Immature natural killer cell (primary cell): ENCODE measurements around the gene KIF20B. TPM values are rescaled to one million over a fixed set of nuclear protein-coding genes. Genes with fewer than 3 reads are reported as not detected.
A peak's percentile ranks its signal among the peaks of the same experiment; 100 is the strongest.

Experiments
- DNase-seq, 3 donors: peaks; one replicate each; pipeline ENCODE4 v3.0.0; 2022; ENCODE audit warnings: mixed read lengths in 1 of 3
- H3K27ac Mint-ChIP-seq, 6 donors: one replicate each; pipeline ENCODE4 v1.8.0; 2020; ENCODE audit warnings: mixed read lengths in 6 of 6, mild to moderate bottlenecking in 5 of 6, inconsistent platforms in 4 of 6, moderate library complexity in 3 of 6
- H3K27me3 Mint-ChIP-seq, 3 donors: one replicate each; pipeline ENCODE4 v1.8.0; 2020 to 2021; ENCODE audit warnings: low read depth in 3 of 3, mild to moderate bottlenecking in 3 of 3, mixed read lengths in 3 of 3, moderate library complexity in 3 of 3, inconsistent platforms in 1 of 3
- H3K36me3 Mint-ChIP-seq, 3 donors: one replicate each; pipeline ENCODE4 v1.8.0; 2020; ENCODE audit warnings: mixed read lengths in 3 of 3, inconsistent platforms in 2 of 3, mild to moderate bottlenecking in 2 of 3
- H3K4me1 Mint-ChIP-seq, 2 donors: one replicate each; pipeline ENCODE4 v1.8.0; 2020; ENCODE audit warnings: inconsistent platforms in 2 of 2, mild to moderate bottlenecking in 2 of 2, mixed read lengths in 2 of 2, moderate library complexity in 1 of 2
- H3K4me3 Mint-ChIP-seq, 5 donors: one replicate each; pipeline ENCODE4 v1.8.0; 2020; ENCODE audit warnings: mild to moderate bottlenecking in 5 of 5, mixed read lengths in 5 of 5, inconsistent platforms in 3 of 5, moderate library complexity in 3 of 5
- H3K9me3 Mint-ChIP-seq, 6 donors: one replicate each; pipeline ENCODE4 v1.8.0; 2020; ENCODE audit warnings: mild to moderate bottlenecking in 6 of 6, mixed read lengths in 6 of 6, inconsistent platforms in 4 of 6, moderate library complexity in 3 of 6
- polyA plus RNA-seq, 3 donors: library from polyadenylated mRNA; unstranded; fragments of 300-500 nt; fragmentation: Illumina TruSeq; gene quantifications; one replicate each; pipeline ENCODE4 v1.2.3, GENCODE V29; 2021

KIF20B gene
- polyA plus RNA-seq, 3 donors from 2014 or later, result 6.1 to 17.0 (median 8.6) TPM

- H3K4me3 Mint-ChIP-seq, result peak overlapping the region; percentile 96 to 100 (median 96)
- H3K9me3 Mint-ChIP-seq, result no peaks in the 10 kb centered on the region
These were observed 508 bp upstream of the KIF20B start for GRCh38 chr10:89700923-89701241.

GRCh38 chr10:89702121-89702480, 711 bp downstream of the KIF20B start:
- H3K27ac Mint-ChIP-seq, result peak overlapping the region; percentile 94 to 98 (median 96)
- DNase-seq, result no peak
- peaks cover 21 to 34% of the 10 kb centered on the region in 2 donors for H3K4me1 Mint-ChIP-seq
- no peaks in the 10 kb centered on the region for H3K9me3 Mint-ChIP-seq
- peak overlapping the region; percentile 96 to 100 (median 96) for H3K4me3 Mint-ChIP-seq
- H3K27me3 Mint-ChIP-seq, result peaks cover 0 to 2% (median 0%) of the 10 kb centered on the region in 3 donors
- H3K36me3 Mint-ChIP-seq, result peaks cover 0 to 3% (median 0%) of the 10 kb centered on the region in 3 donors

More at GRCh38 chr10:89700923-89701241, 508 bp upstream of the KIF20B start:
- Mint-ChIP-seq H3K36me3 (no peaks in the 10 kb centered on the region), H3K4me1 (peaks cover 21 to 34% of the 10 kb centered on the region in 2 donors), H3K27ac (peak overlapping the region; percentile 94 to 98 (median 96)), H3K27me3 (peaks cover 0 to 2% (median 0%) of the 10 kb centered on the region in 3 donors)
- DNase-seq, result no peak

GRCh38 chr10:89705466-89705865, 4.1 kb downstream of the KIF20B start:
- Mint-ChIP-seq H3K9me3 (no peaks in the 10 kb centered on the region), H3K36me3 (peaks cover 0 to 3% (median 0%) of the 10 kb centered on the region in 3 donors), H3K4me3 (no peak overlapping the region), H3K27me3 (peaks cover 0 to 2% (median 0%) of the 10 kb centered on the region in 3 donors), H3K27ac (no peak overlapping the region), H3K4me1 (peaks cover 20 to 27% of the 10 kb centered on the region in 2 donors)
- DNase-seq, result no peak

- no peak overlapping the region for H3K4me3 Mint-ChIP-seq
- H3K4me1 Mint-ChIP-seq, result peaks cover 14 to 21% of the 10 kb centered on the region in 2 donors
- H3K27ac Mint-ChIP-seq, result no peak overlapping the region
- no peak for DNase-seq
- no peaks in the 10 kb centered on the region for H3K9me3 Mint-ChIP-seq
- peaks cover 0 to 3% (median 0%) of the 10 kb centered on the region in 3 donors for H3K36me3 Mint-ChIP-seq
- H3K27me3 Mint-ChIP-seq, result peaks cover 0 to 2% (median 0%) of the 10 kb centered on the region in 3 donors
These were observed 4.6 kb downstream of the KIF20B start for GRCh38 chr10:89706011-89706410.

GRCh38 chr10:89707372-89707771, 6.0 kb downstream of the KIF20B start:
- DNase-seq, result no peak
- Mint-ChIP-seq H3K4me3 (no peak overlapping the region), H3K9me3 (no peaks in the 10 kb centered on the region), H3K36me3 (peaks cover 0 to 5% (median 0%) of the 10 kb centered on the region in 3 donors), H3K27me3 (no peaks in the 10 kb centered on the region), H3K27ac (no peak overlapping the region), H3K4me1 (peaks cover under 1 to 8% of the 10 kb centered on the region in 2 donors)

GRCh38 chr10:89710753-89711152, 9.4 kb downstream of the KIF20B start:
- H3K27ac Mint-ChIP-seq, result no peak overlapping the region
- no peak for DNase-seq
- H3K4me1 Mint-ChIP-seq, result no peaks in the 10 kb centered on the region
- H3K27me3 Mint-ChIP-seq, result no peaks in the 10 kb centered on the region
- H3K36me3 Mint-ChIP-seq, result peaks cover 0 to 7% (median 6%) of the 10 kb centered on the region in 3 donors
- no peaks in the 10 kb centered on the region for H3K9me3 Mint-ChIP-seq
- H3K4me3 Mint-ChIP-seq, result no peak overlapping the region

- no peak overlapping the region for H3K27ac Mint-ChIP-seq
- peaks cover 0 to 7% of the 10 kb centered on the region in 2 donors for H3K4me1 Mint-ChIP-seq
- H3K36me3 Mint-ChIP-seq, result peaks cover 9 to 30% (median 17%) of the 10 kb centered on the region in 3 donors
- no peaks in the 10 kb centered on the region for H3K9me3 Mint-ChIP-seq
- DNase-seq, result no peak
- no peaks in the 10 kb centered on the region for H3K27me3 Mint-ChIP-seq
- H3K4me3 Mint-ChIP-seq, result no peak overlapping the region
These were observed 33.2 kb downstream of the KIF20B start for GRCh38 chr10:89734616-89735015.

GRCh38 chr10:89738551-89739209, 37.3 kb downstream of the KIF20B start:
- Mint-ChIP-seq H3K27ac (peak overlapping the region in 3 of 6 donors; percentile 4 to 50 (median 45)), H3K36me3 (peaks cover 3 to 16% (median 13%) of the 10 kb centered on the region in 3 donors), H3K27me3 (no peaks in the 10 kb centered on the region), H3K4me3 (peak overlapping the region in 2 of 5 donors; percentile 0 to 2), H3K4me1 (peaks cover 0 to 7% of the 10 kb centered on the region in 2 donors), H3K9me3 (no peaks in the 10 kb centered on the region)
- no peak for DNase-seq

GRCh38 chr10:89741126-89741762, 39.9 kb downstream of the KIF20B start:
- H3K4me3 Mint-ChIP-seq, result no peak overlapping the region
- peaks cover 0 to 7% of the 10 kb centered on the region in 2 donors for H3K4me1 Mint-ChIP-seq
- no peak overlapping the region for H3K27ac Mint-ChIP-seq
- H3K36me3 Mint-ChIP-seq, result peaks cover 8 to 30% (median 26%) of the 10 kb centered on the region in 3 donors
- H3K9me3 Mint-ChIP-seq, result no peaks in the 10 kb centered on the region
- no peak for DNase-seq
- no peaks in the 10 kb centered on the region for H3K27me3 Mint-ChIP-seq

- peaks cover 0 to 1% (median 0%) of the 10 kb centered on the region in 3 donors for H3K27me3 Mint-ChIP-seq
- H3K4me1 Mint-ChIP-seq, result peaks cover 0 to 2% of the 10 kb centered on the region in 2 donors
- no peak overlapping the region for H3K4me3 Mint-ChIP-seq
- DNase-seq, result no peak
- no peak overlapping the region for H3K27ac Mint-ChIP-seq
- H3K9me3 Mint-ChIP-seq, result no peaks in the 10 kb centered on the region
- peaks cover 15 to 31% (median 28%) of the 10 kb centered on the region in 3 donors for H3K36me3 Mint-ChIP-seq
These were observed 42.6 kb downstream of the KIF20B start for GRCh38 chr10:89744026-89744425.

GRCh38 chr10:89745903-89746302, 44.5 kb downstream of the KIF20B start:
- H3K4me3 Mint-ChIP-seq, result no peak overlapping the region
- no peaks in the 10 kb centered on the region for H3K4me1 Mint-ChIP-seq
- H3K27ac Mint-ChIP-seq, result no peak overlapping the region
- peaks cover 15 to 31% (median 27%) of the 10 kb centered on the region in 3 donors for H3K36me3 Mint-ChIP-seq
- no peak for DNase-seq
- H3K9me3 Mint-ChIP-seq, result no peaks in the 10 kb centered on the region
- H3K27me3 Mint-ChIP-seq, result peaks cover 0 to 1% (median 0%) of the 10 kb centered on the region in 3 donors

GRCh38 chr10:89750441-89750840, 49.1 kb downstream of the KIF20B start:
- Mint-ChIP-seq H3K27me3 (peaks cover 0 to 2% (median 0%) of the 10 kb centered on the region in 3 donors), H3K4me1 (no peaks in the 10 kb centered on the region), H3K27ac (no peak overlapping the region), H3K9me3 (no peaks in the 10 kb centered on the region), H3K4me3 (no peak overlapping the region), H3K36me3 (peaks cover 14 to 25% (median 22%) of the 10 kb centered on the region in 3 donors)
- no peak for DNase-seq

- peaks cover 7 to 16% (median 13%) of the 10 kb centered on the region in 3 donors for H3K36me3 Mint-ChIP-seq
- no peaks in the 10 kb centered on the region for H3K9me3 Mint-ChIP-seq
- H3K4me1 Mint-ChIP-seq, result no peaks in the 10 kb centered on the region
- H3K27me3 Mint-ChIP-seq, result peaks cover 0 to 1% (median 0%) of the 10 kb centered on the region in 3 donors
- H3K4me3 Mint-ChIP-seq, result no peak overlapping the region
- DNase-seq, result no peak
- H3K27ac Mint-ChIP-seq, result peak overlapping the region in 1 of 6 donors; percentile 24
These were observed 54.0 kb downstream of the KIF20B start for GRCh38 chr10:89755374-89755773.

GRCh38 chr10:89759531-89759930, 58.1 kb downstream of the KIF20B start:
- Mint-ChIP-seq H3K36me3 (peaks cover 17 to 42% (median 36%) of the 10 kb centered on the region in 3 donors), H3K27me3 (no peaks in the 10 kb centered on the region), H3K4me3 (no peak overlapping the region), H3K4me1 (no peaks in the 10 kb centered on the region), H3K9me3 (no peaks in the 10 kb centered on the region), H3K27ac (no peak overlapping the region)
- no peak for DNase-seq
